Stimulated activated CD4-positive, alpha-beta T cell treated with anti-CD3 and anti-CD28 coated beads, Interleukin-1b, Interleukin-23, amount 100 ng/mL, for 24 hours (primary cell): ENCODE measurements around the gene ADH6.
"Not testable (repeated sequence)": the region's sequence is repeated elsewhere in the genome, so short reads cannot be mapped to it uniquely, and the experiment has no call there.

Experiments
- DNase-seq, 4 experiments: peaks; one replicate each; pipeline ENCODE4 v3.0.0-alpha.2; 2020; ENCODE audit warnings: low read depth in 4 of 4, low spot score in 1 of 4

ADH6 gene

GRCh38 chr4:99219072-99219471 is at the start of gene ADH6:
ADH6 (minus strand) TSS chr4:99219246; CDS start chr4:99219152, 94 bp downstream.
- no peak for DNase-seq

GRCh38 chr4:99264927-99265326 is 45.9 kb upstream of the ADH6 start:
- DNase-seq, result no peak

- no peak for DNase-seq
These were observed 33.7 kb upstream of the ADH6 start for GRCh38 chr4:99252746-99253145.

- DNase-seq, result no peak
These were observed 29.7 kb upstream of the ADH6 start for GRCh38 chr4:99248714-99249113.

- DNase-seq, result no peak
These were observed 16.9 kb upstream of the ADH6 start for GRCh38 chr4:99235955-99236354.

- no peak for DNase-seq
These were observed 15.4 kb upstream of the ADH6 start for GRCh38 chr4:99234331-99235010.

GRCh38 chr4:99233397-99233796 is 14.4 kb upstream of the ADH6 start:
- not testable (repeated sequence) for DNase-seq

GRCh38 chr4:99228706-99229105 is 9.7 kb upstream of the ADH6 start:
- DNase-seq, result not testable (repeated sequence)

GRCh38 chr4:99227646-99228045 is 8.6 kb upstream of the ADH6 start:
- not testable (repeated sequence) for DNase-seq

- DNase-seq, result no peak
These were observed 2.9 kb upstream of the ADH6 start for GRCh38 chr4:99221980-99222379.

GRCh38 chr4:99219479-99219878 is 433 bp upstream of the ADH6 start:
- no peak for DNase-seq

GRCh38 chr4:99215521-99215920 is 3.5 kb downstream of the ADH6 start:
- DNase-seq, result no peak

GRCh38 chr4:99210789-99211188 is 8.3 kb downstream of the ADH6 start:
- DNase-seq, result no peak

GRCh38 chr4:99209671-99210070 is 9.4 kb downstream of the ADH6 start:
- DNase-seq, result no peak

GRCh38 chr4:99208719-99209075 is 10.3 kb downstream of the ADH6 start:
- DNase-seq, result no peak

GRCh38 chr4:99207911-99208718 is 10.9 kb downstream of the ADH6 start:
- DNase-seq, result no peak

- no peak for DNase-seq
These were observed 11.8 kb downstream of the ADH6 start for GRCh38 chr4:99207069-99207743.

GRCh38 chr4:99205153-99205979 is 13.7 kb downstream of the ADH6 start:
- DNase-seq, result no peak

GRCh38 chr4:99202536-99202935 is 16.5 kb downstream of the ADH6 start:
- DNase-seq, result no peak

- DNase-seq, result no peak
These were observed 17.0 kb downstream of the ADH6 start for GRCh38 chr4:99202094-99202493.

GRCh38 chr4:99201690-99202089 is 17.4 kb downstream of the ADH6 start:
- no peak for DNase-seq
